Upper lobe of left lung (tissue), 4 donors: ENCODE measurements around the gene DLG2.
"Not testable (repeated sequence)": the region's sequence is repeated elsewhere in the genome, so short reads cannot be mapped to it uniquely, and the experiment has no call there.

ENCODE experiments used
- EP300 ChIP-seq, 4 donors: sonication (generic); formaldehyde crosslinking; IDR thresholded peaks; one replicate each; pipeline ENCODE4 v1.5.1; 2017; ENCODE audit warnings: antibody characterized with exemption in 4 of 4, control low read depth in 2 of 4
- POLR2A ChIP-seq, 4 donors: fragments of 450-650 bp; IDR thresholded peaks; one replicate each; pipeline ENCODE4 v1.5.1; 2016 to 2017; ENCODE audit warnings: antibody characterized with exemption in 4 of 4, mild to moderate bottlenecking in 2 of 4
- POLR2AphosphoS5 ChIP-seq, 2 donors: sonication (generic); formaldehyde crosslinking; IDR thresholded peaks; one replicate each; pipeline ENCODE4 v1.5.1; 2017; ENCODE audit warnings: antibody characterized with exemption in 2 of 2
- TF ChIP-seq, protein P1 (sequence below), 6 experiments: fragments of 450-650 bp in 4 of 6; fragments of 200-600 bp in 2 of 6; sonication (generic) in 2 of 6; IDR thresholded peaks; one replicate each; pipeline ENCODE4 v1.5.1; 2016 to 2019; ENCODE audit warnings: antibody characterized with exemption in 6 of 6

DNA sequence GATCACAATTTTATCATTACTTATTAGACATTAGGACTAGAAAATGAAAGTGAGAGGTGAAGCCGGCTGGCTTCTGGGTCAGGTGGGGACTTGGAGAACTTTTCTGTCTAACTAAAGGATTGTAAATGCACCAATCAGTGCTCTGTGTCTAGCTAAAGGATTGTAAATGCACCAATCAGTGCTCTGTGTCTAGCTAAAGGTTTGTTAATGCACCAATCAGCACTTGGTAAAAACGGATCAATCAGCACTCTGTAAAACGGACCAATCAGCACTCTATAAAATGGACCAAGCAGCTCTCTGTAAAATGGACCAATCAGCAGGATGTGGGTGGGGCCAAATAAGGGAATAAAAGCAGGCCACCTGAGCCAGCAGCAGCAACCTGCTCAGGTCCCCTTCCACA is 20.9 kb downstream of the DLG2 start:
- TF ChIP-seq, protein P1, sequence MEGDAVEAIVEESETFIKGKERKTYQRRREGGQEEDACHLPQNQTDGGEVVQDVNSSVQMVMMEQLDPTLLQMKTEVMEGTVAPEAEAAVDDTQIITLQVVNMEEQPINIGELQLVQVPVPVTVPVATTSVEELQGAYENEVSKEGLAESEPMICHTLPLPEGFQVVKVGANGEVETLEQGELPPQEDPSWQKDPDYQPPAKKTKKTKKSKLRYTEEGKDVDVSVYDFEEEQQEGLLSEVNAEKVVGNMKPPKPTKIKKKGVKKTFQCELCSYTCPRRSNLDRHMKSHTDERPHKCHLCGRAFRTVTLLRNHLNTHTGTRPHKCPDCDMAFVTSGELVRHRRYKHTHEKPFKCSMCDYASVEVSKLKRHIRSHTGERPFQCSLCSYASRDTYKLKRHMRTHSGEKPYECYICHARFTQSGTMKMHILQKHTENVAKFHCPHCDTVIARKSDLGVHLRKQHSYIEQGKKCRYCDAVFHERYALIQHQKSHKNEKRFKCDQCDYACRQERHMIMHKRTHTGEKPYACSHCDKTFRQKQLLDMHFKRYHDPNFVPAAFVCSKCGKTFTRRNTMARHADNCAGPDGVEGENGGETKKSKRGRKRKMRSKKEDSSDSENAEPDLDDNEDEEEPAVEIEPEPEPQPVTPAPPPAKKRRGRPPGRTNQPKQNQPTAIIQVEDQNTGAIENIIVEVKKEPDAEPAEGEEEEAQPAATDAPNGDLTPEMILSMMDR (IDR thresholded peaks at IDR 0.05): not testable (repeated sequence)
- not testable (repeated sequence) for TF ChIP-seq POLR2A, POLR2AphosphoS5, EP300 (IDR thresholded peaks at IDR 0.05)
